GM19025 (cell line): ENCODE measurements around the gene LRMDA.

Experiments used
- ATAC-seq: cut with Tn5 transposase; IDR thresholded peaks from one replicate; pipeline ENCODE4 v1.9.1; 2021; ENCODE audit warnings: mild to moderate bottlenecking, low read depth, moderate library complexity; ENCODE audit not compliant: unreplicated experiment

Gene LRMDA

GRCh38 chr10:76416642-76417041 lies 985.2 kb downstream of the LRMDA start:
- ATAC-seq = no peak

DNA sequence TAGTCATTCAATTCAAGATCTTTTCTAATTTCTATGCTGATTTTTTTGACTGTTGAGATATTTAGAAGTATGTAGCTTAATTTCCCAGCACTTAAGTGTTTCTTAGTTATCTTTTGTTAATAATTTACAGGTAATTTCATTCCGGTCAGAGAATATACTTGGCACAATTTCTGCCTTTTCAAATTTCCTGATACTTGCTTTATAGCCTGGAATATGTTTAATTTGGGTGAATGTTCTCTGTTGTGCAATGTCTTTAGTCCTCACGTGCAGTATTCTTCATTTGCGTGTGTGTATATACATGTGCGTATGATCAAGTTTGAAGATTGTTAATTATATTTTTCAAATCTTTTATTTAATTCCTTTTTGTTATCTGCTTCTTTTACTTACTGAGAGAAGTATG lies 989.3 kb downstream of the LRMDA start:
- ATAC-seq = no peak

DNA sequence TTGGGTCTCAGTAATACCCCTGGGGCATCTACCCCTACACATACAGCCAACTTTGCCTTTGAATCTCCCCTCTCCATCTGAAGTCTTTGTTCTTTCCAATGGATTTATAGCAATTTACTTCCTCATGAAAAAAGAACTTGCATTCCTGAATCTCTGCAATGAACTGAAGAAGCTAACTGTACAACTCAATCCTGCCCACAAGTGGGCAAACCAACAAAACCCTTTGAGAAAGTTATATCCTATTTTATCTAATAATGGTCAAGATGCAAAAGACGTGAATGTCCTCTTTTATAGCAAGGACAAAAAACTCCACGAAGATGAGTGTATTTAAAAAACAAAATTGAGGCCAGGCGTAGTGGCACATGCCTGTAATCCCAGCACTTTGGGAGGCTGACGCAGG lies 991.3 kb downstream of the LRMDA start:
- no peak for ATAC-seq

DNA sequence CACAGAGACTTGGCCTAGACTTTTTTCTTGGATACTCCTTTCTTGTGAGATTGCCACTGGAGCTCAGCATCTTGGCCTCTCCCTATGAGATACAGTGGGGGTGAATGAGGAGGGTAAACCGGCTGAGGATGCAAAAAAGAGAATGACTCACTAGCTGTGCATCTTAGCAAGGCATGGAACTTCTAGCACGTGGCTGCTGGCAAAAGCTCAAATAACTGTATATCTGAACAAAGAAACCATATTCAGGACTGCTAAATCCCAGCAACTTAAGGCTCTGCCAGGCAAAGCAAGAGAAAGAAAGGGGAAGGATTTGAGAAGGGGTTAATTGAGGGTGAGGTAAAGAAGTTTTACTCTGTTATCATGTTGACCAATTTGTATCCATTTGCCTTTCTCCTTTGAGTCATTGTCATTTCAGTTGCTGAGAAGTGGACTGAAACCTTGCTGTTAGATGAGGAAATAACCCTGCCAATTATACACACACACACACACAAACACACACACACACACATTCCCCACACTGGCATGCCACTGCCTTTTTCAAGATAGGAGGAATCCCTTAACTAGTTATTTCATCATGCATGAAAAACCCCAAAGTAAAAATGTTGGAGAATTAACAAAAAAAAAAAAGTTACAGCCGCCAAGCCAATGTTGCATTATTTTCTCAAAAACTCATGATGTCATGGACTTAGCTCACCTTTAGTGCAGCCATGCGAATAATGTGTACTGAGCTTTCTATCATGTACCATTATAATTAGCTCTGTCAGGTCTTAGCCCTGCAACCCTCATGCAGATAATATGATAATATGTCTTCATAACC lies 997.3 kb downstream of the LRMDA start:
- ATAC-seq = no peak

- no peak for ATAC-seq
These were observed 998.1 kb downstream of the LRMDA start for GRCh38 chr10:76429368-76430060.

- ATAC-seq = no peak
These were observed 998.7 kb downstream of the LRMDA start for GRCh38 chr10:76430061-76430645.

DNA sequence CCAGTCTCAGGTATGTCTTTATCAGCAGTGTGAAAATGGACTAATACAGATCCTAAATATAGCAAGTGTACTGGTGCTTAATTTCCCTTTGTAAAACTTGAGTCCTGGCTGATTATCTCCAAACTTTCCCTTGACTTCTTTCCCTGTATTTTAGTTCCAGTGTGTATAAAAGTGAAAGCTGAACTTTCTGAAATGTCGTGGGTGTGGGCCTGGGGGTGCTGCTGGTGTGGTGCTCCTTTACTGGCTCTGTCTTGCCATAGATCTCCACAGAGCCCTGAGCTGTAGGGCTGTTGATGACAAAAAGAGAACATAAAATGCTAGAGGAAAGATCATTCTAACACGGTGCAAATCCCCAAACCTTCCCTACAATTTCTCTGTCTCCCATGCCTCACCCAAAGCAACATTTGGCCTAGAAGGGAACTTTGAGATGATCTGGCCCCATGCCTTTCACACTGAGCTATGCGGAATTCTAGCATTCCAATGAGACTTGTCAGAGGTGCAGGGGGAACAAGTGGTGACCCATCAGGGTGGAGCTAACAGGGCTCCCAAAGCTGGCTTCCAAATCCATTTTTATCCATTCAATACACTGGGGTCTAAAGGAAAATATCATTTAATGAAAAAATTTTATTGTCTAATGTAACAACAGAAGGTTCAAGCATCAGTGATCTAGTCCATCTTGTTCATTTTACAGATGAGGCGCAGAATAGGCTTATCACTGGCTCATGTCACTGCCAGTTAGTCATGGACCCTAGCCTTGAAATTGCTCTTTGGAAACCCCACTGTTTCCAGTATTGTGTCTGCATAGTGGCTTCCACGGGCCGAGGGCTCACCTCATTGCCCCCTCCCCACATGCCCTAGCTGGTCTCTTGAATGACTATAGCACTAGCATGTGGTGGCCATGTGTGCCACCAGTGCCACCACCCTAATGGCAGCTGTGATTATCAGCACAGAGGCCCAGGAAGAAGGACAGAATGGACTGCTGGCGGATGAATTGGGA lies 1000.9 kb downstream of the LRMDA start:
- no peak for ATAC-seq

- no peak for ATAC-seq
These were observed 1002.0 kb downstream of the LRMDA start for GRCh38 chr10:76433161-76434005.

GRCh38 chr10:76435157-76435556 lies 1003.7 kb downstream of the LRMDA start:
- no peak for ATAC-seq

DNA sequence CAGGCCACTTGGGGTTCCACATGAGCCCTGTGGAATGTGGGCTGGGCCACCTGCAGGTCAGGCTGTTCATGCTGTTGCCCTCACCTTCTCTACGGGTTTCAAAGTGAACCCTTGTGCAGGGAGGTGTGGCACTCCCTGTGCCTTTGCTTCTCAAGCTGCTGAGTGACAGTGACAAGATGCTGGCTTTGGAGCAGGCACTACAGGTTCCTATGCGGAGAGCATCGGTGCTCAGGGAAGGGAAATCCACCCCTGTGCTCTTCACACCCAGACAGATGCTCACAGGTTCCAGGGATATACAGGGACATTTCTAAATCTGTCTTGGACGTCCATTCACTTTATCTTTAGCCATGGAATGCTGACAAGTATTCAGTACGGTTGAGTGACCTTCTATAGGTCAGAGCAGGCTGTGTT lies 1005.0 kb downstream of the LRMDA start:
- ATAC-seq = no peak

GRCh38 chr10:76436981-76437380 lies 1005.6 kb downstream of the LRMDA start:
- no peak for ATAC-seq

DNA sequence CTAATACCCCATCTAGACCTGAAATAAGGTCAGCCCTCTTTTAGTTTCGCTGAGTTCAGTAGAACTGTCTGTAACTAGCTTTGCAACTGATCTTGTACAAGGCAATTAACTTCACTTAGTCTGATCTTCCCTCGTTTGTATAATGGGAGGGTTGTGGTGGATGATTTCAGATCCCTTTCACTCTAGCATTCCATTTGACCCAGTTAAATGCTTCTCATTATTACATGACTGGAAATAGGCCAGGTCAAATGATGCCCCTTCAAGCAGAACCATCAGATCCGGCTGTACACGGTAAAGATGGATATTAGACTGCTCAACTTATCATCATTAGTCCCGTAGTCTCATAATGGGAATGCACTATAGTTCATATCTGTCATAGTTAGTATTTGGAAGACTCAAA lies 1009.0 kb downstream of the LRMDA start:
- ATAC-seq = no peak

DNA sequence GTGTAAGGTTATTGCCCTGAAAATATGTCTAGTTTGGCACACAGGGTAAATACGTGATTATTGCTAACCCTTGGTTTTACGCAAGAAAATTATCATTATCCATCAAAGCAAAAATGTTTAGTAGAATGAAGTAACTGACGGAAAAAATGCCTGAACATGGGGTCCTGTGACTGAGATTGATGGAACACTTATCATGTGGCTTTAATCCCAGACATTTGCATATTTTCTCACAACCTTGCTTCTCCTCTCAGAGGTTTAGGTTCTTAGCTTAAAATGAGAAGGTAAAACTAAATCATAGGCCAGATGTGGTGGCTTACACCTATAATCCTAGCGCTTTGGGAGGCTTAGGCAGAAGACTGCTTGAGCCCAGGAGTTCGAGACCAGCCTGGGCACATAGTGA lies 1010.7 kb downstream of the LRMDA start:
- ATAC-seq = no peak

- no peak for ATAC-seq
These were observed 1012.8 kb downstream of the LRMDA start for GRCh38 chr10:76444034-76444800.

GRCh38 chr10:76447578-76447977 lies 1016.2 kb downstream of the LRMDA start:
- no peak for ATAC-seq

GRCh38 chr10:76451911-76452310 lies 1020.5 kb downstream of the LRMDA start:
- no peak for ATAC-seq

- no peak for ATAC-seq
These were observed 1021.9 kb downstream of the LRMDA start for GRCh38 chr10:76453332-76453731.

GRCh38 chr10:76453997-76454396 lies 1022.6 kb downstream of the LRMDA start:
- ATAC-seq = no peak
